NOMO-1 (cell line): Measurements from ENCODE around the gene KLF11.

Experiments used
- DNase-seq, 2 experiments: peaks; one replicate each; lab custom pipeline; 2025; ENCODE audit not compliant: unreplicated experiment in 2 of 2; lab: John Stamatoyannopoulos, UW

The KLF11 gene

GRCh38 chr2:10043256-10043905 lies at the start of gene KLF11:
Gene KLF11, plus strand, starts transcription at chr2:10043550. Its CDS starts 167 bp downstream, at chr2:10043717.
- DNase-seq: peak; percentile 93 to 97

- no peak for DNase-seq
Observed at GRCh38 chr2:9994462-9994861, 48.9 kb upstream of the KLF11 start.

GRCh38 chr2:9995059-9995458 lies 48.3 kb upstream of the KLF11 start:
- no peak for DNase-seq

- DNase-seq: no peak
Observed at GRCh38 chr2:9996321-9996720, 47.0 kb upstream of the KLF11 start.

GRCh38 chr2:9997936-9998335 lies 45.4 kb upstream of the KLF11 start:
- no peak for DNase-seq

- DNase-seq: no peak
Observed at GRCh38 chr2:9998916-9999654, 44.3 kb upstream of the KLF11 start.

- DNase-seq: no peak
Observed at GRCh38 chr2:9999693-10000092, 43.7 kb upstream of the KLF11 start.

- no peak for DNase-seq
Observed at GRCh38 chr2:10000541-10000940, 42.8 kb upstream of the KLF11 start.

GRCh38 chr2:10001586-10001985 lies 41.8 kb upstream of the KLF11 start:
- DNase-seq: peak; percentile 5 to 86

- DNase-seq: peak in 1 of 2 experiments; percentile 57
Observed at GRCh38 chr2:10002109-10002508, 41.2 kb upstream of the KLF11 start.

- no peak for DNase-seq
Observed at GRCh38 chr2:10002681-10003080, 40.7 kb upstream of the KLF11 start.

- no peak for DNase-seq
Observed at GRCh38 chr2:10003206-10004125, 39.9 kb upstream of the KLF11 start.

- DNase-seq: no peak
Observed at GRCh38 chr2:10004401-10004800, 38.9 kb upstream of the KLF11 start.

GRCh38 chr2:10004836-10005235 lies 38.5 kb upstream of the KLF11 start:
- no peak for DNase-seq

GRCh38 chr2:10005461-10006235 lies 37.7 kb upstream of the KLF11 start:
- no peak for DNase-seq

GRCh38 chr2:10006236-10007161 lies 36.9 kb upstream of the KLF11 start:
- DNase-seq: no peak

- DNase-seq: no peak
Observed at GRCh38 chr2:10007435-10007834, 35.9 kb upstream of the KLF11 start.

- DNase-seq: no peak
Observed at GRCh38 chr2:10007921-10008808, 35.2 kb upstream of the KLF11 start.

- DNase-seq: no peak
Observed at GRCh38 chr2:10008809-10009176, 34.6 kb upstream of the KLF11 start.
